AG04450 (cell line): ENCODE results near the gene PEDS1. TPM values are rescaled to one million over a fixed set of nuclear protein-coding genes. Genes with fewer than 3 reads are reported as not detected.

Experiments
- CTCF ChIA-PET: fragments of 300-600, 350-600 bp; formaldehyde crosslinking; extraction: SDS; loops from one replicate; lab custom pipeline; 2022; ENCODE audit warnings: antibody characterized with exemption, inconsistent platforms; lab: Charles Lee
- POLR2A ChIA-PET: fragments of 350-600 bp; formaldehyde crosslinking; extraction: SDS; loops from one replicate; lab custom pipeline; 2021; ENCODE audit warnings: antibody characterized with exemption, inconsistent platforms; lab: Yijun Ruan, JAX
- DNase-seq: peaks from one replicate; pipeline ENCODE4 v3.0.0-alpha.2; 2011; ENCODE audit warnings: low read depth, low spot score
- H3K27ac ChIP-seq: one replicate; pipeline ENCODE4 v1.5.1; 2012; ENCODE audit warnings: low read depth, low read length, control low read depth
- H3K27me3 ChIP-seq: one replicate; pipeline ENCODE4 v1.6.0; 2012; ENCODE audit warnings: low read length; ENCODE audit not compliant: control insufficient read depth, insufficient read depth
- H3K4me3 ChIP-seq: 2 replicates; pipeline ENCODE4 v1.5.1; 2011; ENCODE audit warnings: mild to moderate bottlenecking, low read depth, low read length, control low read depth
- H3K9me3 ChIP-seq: 2 replicates; pipeline ENCODE4 v1.5.1; 2012; ENCODE audit warnings: low read length; ENCODE audit not compliant: control insufficient read depth, insufficient read depth
- CTCF ChIP-seq: IDR thresholded peaks from 2 replicates; pipeline ENCODE4 v1.5.1; 2011; ENCODE audit warnings: low read depth, low read length, control low read depth, inconsistent platforms
- polyA plus RNA-seq: library from polyadenylated mRNA; depleted of rRNA; stranded (reverse); fragments of >200 nt; gene quantifications from 2 replicates; pipeline ENCODE4 v1.2.3, GENCODE V29; 2011

Gene PEDS1
- polyA plus RNA-seq, 1 experiment, result 24.7 TPM

DNA sequence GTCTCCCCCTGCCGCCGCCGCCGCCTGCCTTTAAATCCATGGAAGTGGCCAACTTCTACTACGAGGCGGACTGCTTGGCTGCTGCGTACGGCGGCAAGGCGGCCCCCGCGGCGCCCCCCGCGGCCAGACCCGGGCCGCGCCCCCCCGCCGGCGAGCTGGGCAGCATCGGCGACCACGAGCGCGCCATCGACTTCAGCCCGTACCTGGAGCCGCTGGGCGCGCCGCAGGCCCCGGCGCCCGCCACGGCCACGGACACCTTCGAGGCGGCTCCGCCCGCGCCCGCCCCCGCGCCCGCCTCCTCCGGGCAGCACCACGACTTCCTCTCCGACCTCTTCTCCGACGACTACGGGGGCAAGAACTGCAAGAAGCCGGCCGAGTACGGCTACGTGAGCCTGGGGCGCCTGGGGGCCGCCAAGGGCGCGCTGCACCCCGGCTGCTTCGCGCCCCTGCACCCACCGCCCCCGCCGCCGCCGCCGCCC lies 37.6 kb upstream of the PEDS1 start:
- ChIA-PET CTCF (interaction anchor here (0.6 to 1.8 kb wide), 4 partner anchors 174 to 293 kb away, joined by 3 to 6 read pairs (median 4); no protein-coding TSS in a partner anchor), POLR2A (interaction anchor here (0.6 to 2.0 kb wide), 6 partner anchors 34 to 244 kb away, joined by 3 to 8 read pairs (median 5); no protein-coding TSS in a partner anchor)
- peak overlapping the region; percentile 52 for H3K27ac ChIP-seq
- H3K27me3 ChIP-seq, result no peaks in the 10 kb centered on the region
- peaks cover 4% of the 10 kb centered on the region; the same call in 1 of the 2 replicates for H3K9me3 ChIP-seq
- H3K4me3 ChIP-seq, result peak overlapping the region; percentile 97
- no peak for TF ChIP-seq CTCF
- DNase-seq, result no peak

DNA sequence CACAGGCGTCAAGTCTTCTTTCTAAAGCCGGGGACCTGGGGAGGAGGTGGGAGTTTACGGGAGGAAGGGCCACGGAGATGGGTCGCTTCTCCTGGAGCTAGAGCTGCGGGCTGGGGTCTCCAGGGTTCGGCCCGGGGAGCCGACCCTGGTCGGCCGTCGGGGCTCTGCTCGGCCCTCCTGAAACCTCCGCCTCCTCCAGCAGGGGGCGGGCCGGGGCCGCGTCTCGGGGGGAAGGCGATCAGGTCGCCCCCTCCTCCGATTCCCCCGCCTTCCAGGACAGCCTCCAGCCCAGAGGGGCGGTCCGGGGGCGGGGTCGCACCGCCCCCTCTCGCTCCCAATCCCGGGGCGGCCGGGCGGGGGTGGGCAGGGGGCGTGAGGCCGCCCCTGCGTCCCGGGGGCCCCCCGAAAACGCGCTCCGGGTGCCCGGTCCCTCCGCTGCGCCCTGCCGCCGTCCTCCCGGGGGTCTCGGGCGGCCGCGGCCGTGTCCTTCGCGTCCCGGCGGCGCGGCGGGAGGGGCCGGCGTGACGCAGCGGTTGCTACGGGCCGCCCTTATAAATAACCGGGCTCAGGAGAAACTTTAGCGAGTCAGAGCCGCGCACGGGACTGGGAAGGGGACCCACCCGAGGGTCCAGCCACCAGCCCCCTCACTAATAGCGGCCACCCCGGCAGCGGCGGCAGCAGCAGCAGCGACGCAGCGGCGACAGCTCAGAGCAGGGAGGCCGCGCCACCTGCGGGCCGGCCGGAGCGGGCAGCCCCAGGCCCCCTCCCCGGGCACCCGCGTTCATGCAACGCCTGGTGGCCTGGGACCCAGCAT lies 36.9 kb upstream of the PEDS1 start, which contains the start of gene CEBPB:
Gene CEBPB (plus strand): TSS at position 580 of the 814 bp plus-strand sequence. CDS start 204 bp downstream, at position 784.
- ChIA-PET CTCF (interaction anchor here (0.6 to 1.8 kb wide), 3 partner anchors 174 to 272 kb away, joined by 3 to 6 read pairs (median 4); no protein-coding TSS in a partner anchor), POLR2A (interaction anchor here (0.6 to 2.0 kb wide), 7 partner anchors 34 to 245 kb away, joined by 3 to 8 read pairs (median 5); no protein-coding TSS in a partner anchor)
- Histone ChIP-seq H3K27me3 (no peaks in the 10 kb centered on the region), H3K9me3 (peaks cover 4% of the 10 kb centered on the region; the same call in 1 of the 2 replicates), H3K4me3 (peak within 1 kb of the TSS; percentile 97), H3K27ac (peak within 1 kb of the TSS; percentile 96)
- TF ChIP-seq CTCF, result peak; percentile 66
- DNase-seq, result peak; percentile 76

DNA sequence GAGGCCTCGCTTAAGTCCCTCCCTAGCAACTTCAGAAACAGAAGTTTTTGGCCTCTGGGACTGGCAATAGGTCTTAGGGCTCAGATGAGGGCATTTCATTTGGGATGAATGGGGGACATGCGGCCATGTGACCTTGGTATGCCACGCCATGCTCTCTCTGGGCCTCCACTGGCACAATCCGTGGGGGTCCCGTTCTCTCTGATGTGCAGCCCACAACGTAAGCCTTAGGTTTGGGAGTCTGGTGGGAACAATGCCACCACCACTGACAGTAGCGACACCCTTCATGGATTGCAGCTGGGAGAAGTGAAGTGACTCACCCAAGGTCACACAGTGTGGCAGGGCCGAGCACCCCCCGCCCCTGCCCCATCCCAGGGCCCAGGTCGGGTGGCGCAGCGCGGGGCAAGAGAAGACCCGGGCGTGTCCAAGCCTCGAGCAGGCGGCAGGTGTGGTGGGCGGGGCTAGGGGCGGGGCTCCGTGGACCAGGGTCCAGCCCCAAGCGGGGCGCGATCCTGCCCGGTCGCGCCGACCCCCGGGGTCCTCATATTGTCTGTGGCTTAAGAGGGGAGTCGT lies 36.2 kb upstream of the PEDS1 start:
- ChIA-PET POLR2A (no interaction called here), CTCF (interaction anchor here (0.6 to 2.9 kb wide), 4 partner anchors 261 to 275 kb away, joined by 3 to 28 read pairs (median 5); no protein-coding TSS in a partner anchor)
- H3K27me3 ChIP-seq, result no peaks in the 10 kb centered on the region
- no peak overlapping the region for H3K4me3 ChIP-seq
- peaks cover 4% of the 10 kb centered on the region; the same call in 1 of the 2 replicates for H3K9me3 ChIP-seq
- no peak for DNase-seq
- no peak for TF ChIP-seq CTCF
- H3K27ac ChIP-seq, result peak overlapping the region; percentile 39

- H3K9me3 ChIP-seq, result peaks cover 4% of the 10 kb centered on the region; the same call in 1 of the 2 replicates
- H3K27ac ChIP-seq, result peak overlapping the region; percentile 39
- no peak for TF ChIP-seq CTCF
- CTCF ChIA-PET, result interaction anchor here (0.7 to 2.9 kb wide), 7 partner anchors 10 to 599 kb away, joined by 3 to 28 read pairs (median 3); no protein-coding TSS in a partner anchor
- no peak overlapping the region for H3K4me3 ChIP-seq
- DNase-seq, result no peak
- no peaks in the 10 kb centered on the region for H3K27me3 ChIP-seq
- POLR2A ChIA-PET, result no interaction called here
These were observed 35.6 kb upstream of the PEDS1 start for GRCh38 chr20:50188879-50189680.
